ENCODE measurements around the gene LMCD1.

The LMCD1 gene

GRCh38 chr3:8455526-8456411 lies 45.9 kb upstream of the LMCD1 start:
- H4K20me1 ChIP-seq (ENCODE audit: low read depth, low read length), result no peaks in the 10 kb centered on the region
- no peak overlapping the region for H3K27ac ChIP-seq (ENCODE audit: low read depth, low read length)
- H3F3A ChIP-seq (ENCODE audit: insufficient read depth), result no peaks in the 10 kb centered on the region
- H3K9me2 ChIP-seq (replicated peaks; ENCODE audit: insufficient read depth, low read length), result no peaks in the 10 kb centered on the region
- no peaks in the 10 kb centered on the region for H3K27me3 ChIP-seq (ENCODE audit: low read length)
- no peak overlapping the region for H3K4me2 ChIP-seq (ENCODE audit: low read depth, low read length, poor library complexity, severe bottlenecking)
- no peaks in the 10 kb centered on the region for H3K36me3 ChIP-seq (ENCODE audit: low read length)
- no peak overlapping the region for H3K9ac ChIP-seq (ENCODE audit: low read length)
- no peak overlapping the region for H2AFZ ChIP-seq (ENCODE audit: low read depth, low read length, severe bottlenecking)
- no peaks in the 10 kb centered on the region for H3K9me3 ChIP-seq (ENCODE audit: insufficient read depth, low read length)
- TF ChIP-seq CTCF (IDR thresholded peaks at IDR 0.05; ENCODE audit: insufficient read depth, low read length, poor library complexity, severe bottlenecking) (no peak), EZH2phosphoT487 (conservative IDR thresholded peaks at IDR 0.05; ENCODE audit: low read length) (no peak)
- no peaks in the 10 kb centered on the region for H3K79me2 ChIP-seq (ENCODE audit: insufficient read depth, low read length)
- H3K4me3 ChIP-seq (ENCODE audit: insufficient read depth, low read length, poor library complexity, severe bottlenecking), result no peak overlapping the region

GRCh38 chr3:8456412-8456811 lies 45.2 kb upstream of the LMCD1 start:
- H3K27ac ChIP-seq (ENCODE audit: low read depth, low read length), result no peak overlapping the region
- H3F3A ChIP-seq (ENCODE audit: insufficient read depth), result no peaks in the 10 kb centered on the region
- H3K9me2 ChIP-seq (replicated peaks; ENCODE audit: insufficient read depth, low read length), result no peaks in the 10 kb centered on the region
- H3K9ac ChIP-seq (ENCODE audit: low read length), result no peak overlapping the region
- no peak overlapping the region for H3K4me2 ChIP-seq (ENCODE audit: low read depth, low read length, poor library complexity, severe bottlenecking)
- no peaks in the 10 kb centered on the region for H4K20me1 ChIP-seq (ENCODE audit: low read depth, low read length)
- no peaks in the 10 kb centered on the region for H3K27me3 ChIP-seq (ENCODE audit: low read length)
- H2AFZ ChIP-seq (ENCODE audit: low read depth, low read length, severe bottlenecking), result no peak overlapping the region
- TF ChIP-seq CTCF (IDR thresholded peaks at IDR 0.05; ENCODE audit: insufficient read depth, low read length, poor library complexity, severe bottlenecking) (no peak), EZH2phosphoT487 (conservative IDR thresholded peaks at IDR 0.05; ENCODE audit: low read length) (no peak)
- H3K9me3 ChIP-seq (ENCODE audit: insufficient read depth, low read length), result no peaks in the 10 kb centered on the region
- no peaks in the 10 kb centered on the region for H3K36me3 ChIP-seq (ENCODE audit: low read length)
- H3K79me2 ChIP-seq (ENCODE audit: insufficient read depth, low read length), result no peaks in the 10 kb centered on the region
- no peak overlapping the region for H3K4me3 ChIP-seq (ENCODE audit: insufficient read depth, low read length, poor library complexity, severe bottlenecking)

GRCh38 chr3:8457039-8457438 lies 44.6 kb upstream of the LMCD1 start:
- H3K9me3 ChIP-seq (ENCODE audit: insufficient read depth, low read length), result no peaks in the 10 kb centered on the region
- H3K36me3 ChIP-seq (ENCODE audit: low read length), result no peaks in the 10 kb centered on the region
- no peaks in the 10 kb centered on the region for H3K9me2 ChIP-seq (replicated peaks; ENCODE audit: insufficient read depth, low read length)
- TF ChIP-seq EZH2phosphoT487 (conservative IDR thresholded peaks at IDR 0.05; ENCODE audit: low read length), result no peak
- TF ChIP-seq CTCF (IDR thresholded peaks at IDR 0.05; ENCODE audit: insufficient read depth, low read length, poor library complexity, severe bottlenecking), result no peak
- H2AFZ ChIP-seq (ENCODE audit: low read depth, low read length, severe bottlenecking), result no peak overlapping the region
- no peaks in the 10 kb centered on the region for H3K27me3 ChIP-seq (ENCODE audit: low read length)
- H3K9ac ChIP-seq (ENCODE audit: low read length), result no peak overlapping the region
- H3K4me3 ChIP-seq (ENCODE audit: insufficient read depth, low read length, poor library complexity, severe bottlenecking), result no peak overlapping the region
- H3F3A ChIP-seq (ENCODE audit: insufficient read depth), result no peaks in the 10 kb centered on the region
- no peaks in the 10 kb centered on the region for H4K20me1 ChIP-seq (ENCODE audit: low read depth, low read length)
- H3K4me2 ChIP-seq (ENCODE audit: low read depth, low read length, poor library complexity, severe bottlenecking), result no peak overlapping the region
- H3K79me2 ChIP-seq (ENCODE audit: insufficient read depth, low read length), result no peaks in the 10 kb centered on the region
- H3K27ac ChIP-seq (ENCODE audit: low read depth, low read length), result no peak overlapping the region
